NCI-H446 treated with DMSO at 0.1 percent for 48 hours (cell line): ENCODE results near the gene OR1F1.
"Not testable (repeated sequence)": the region's sequence is repeated elsewhere in the genome, so short reads cannot be mapped to it uniquely, and the experiment has no call there.

Experiments
- DNase-seq: peaks from one replicate; lab custom pipeline; 2025; lab: John Stamatoyannopoulos, UW

OR1F1 gene

DNA sequence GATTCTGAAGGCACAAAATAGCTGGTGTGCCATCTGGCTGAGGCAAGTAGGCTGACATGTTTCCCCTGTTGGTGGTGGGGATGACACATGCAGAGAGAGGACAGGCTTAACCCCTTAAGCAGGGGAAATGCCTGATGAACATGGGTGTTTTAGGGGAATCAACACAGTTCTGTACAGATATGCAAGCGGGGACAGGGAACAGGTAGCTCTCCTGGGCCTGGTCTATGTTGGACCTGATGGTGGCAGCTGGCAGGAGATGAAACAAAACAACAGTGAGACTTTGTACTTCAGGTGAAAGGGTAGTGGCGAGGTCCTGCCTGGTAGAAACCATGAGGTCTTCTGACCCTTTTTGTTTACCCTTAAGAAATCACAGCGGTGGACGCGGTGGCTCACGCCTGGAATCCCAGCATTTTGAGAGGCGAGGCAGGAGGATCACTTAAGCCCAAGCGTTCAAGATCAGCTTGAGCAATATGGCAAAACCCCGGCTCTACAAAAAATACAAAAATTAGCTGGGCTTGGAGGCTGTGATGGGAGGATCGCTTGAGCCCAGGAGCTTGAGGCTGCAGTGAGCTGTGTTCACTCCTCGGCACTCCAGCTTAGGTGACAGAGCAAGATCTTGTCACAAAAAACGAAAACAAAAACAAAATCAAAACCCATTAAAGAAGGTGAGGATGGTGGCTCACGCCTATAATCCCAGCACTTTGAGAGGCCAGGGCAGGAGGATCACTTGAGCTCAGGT, 10.5 kb downstream of the OR1F1 start:
- DNase-seq, result no peak

DNA sequence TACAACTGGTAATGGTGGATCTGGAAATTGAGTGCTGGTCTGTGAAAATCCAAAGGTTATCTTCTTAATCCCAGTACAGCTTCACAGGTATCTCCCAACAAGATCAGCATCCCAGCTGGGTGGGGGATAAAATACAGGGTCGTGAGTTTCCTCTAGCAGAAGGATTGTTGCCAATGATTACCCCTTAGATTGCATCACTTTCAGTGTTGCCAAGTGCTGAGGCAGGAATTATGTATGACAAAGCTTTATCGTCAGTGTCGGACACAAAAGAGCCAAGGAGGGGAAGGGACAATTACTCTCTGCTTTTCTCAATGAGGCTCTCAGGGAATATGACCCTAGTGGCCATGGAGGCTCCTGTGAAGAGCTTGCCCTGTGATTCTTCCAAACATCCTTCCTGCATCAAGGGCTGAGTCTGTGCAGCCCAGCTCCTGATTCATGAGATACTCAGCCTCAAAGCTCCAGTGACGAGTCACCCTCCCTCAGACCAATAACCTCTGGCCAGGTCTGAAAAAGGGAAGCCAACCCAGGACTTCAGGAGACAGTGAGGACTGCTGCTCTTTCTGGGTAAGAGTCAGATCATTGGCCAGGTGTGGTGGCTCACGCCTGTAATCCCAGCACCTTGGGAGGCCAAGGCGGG, 15.0 kb downstream of the OR1F1 start:
- DNase-seq, result no peak

DNA sequence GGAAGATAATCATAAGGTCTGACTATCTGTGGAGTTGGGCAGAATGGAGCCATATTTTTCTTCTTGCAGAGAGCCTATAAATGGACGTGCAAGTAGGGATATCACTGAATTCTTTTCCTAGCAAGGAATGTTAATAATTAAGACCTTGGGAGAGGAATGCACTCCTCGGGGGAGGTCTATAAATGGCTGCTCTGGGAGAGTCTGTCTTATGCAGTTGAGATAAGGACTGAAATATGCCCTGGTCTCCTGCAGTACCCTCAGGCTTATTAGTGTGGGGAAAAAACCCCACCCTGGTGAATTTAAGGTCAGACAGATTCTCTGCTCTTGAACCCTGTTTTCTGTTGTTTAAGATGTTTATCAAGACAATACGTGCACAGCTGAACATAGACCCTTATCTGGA, 17.9 kb downstream of the OR1F1 start:
- not testable (repeated sequence) for DNase-seq

DNA sequence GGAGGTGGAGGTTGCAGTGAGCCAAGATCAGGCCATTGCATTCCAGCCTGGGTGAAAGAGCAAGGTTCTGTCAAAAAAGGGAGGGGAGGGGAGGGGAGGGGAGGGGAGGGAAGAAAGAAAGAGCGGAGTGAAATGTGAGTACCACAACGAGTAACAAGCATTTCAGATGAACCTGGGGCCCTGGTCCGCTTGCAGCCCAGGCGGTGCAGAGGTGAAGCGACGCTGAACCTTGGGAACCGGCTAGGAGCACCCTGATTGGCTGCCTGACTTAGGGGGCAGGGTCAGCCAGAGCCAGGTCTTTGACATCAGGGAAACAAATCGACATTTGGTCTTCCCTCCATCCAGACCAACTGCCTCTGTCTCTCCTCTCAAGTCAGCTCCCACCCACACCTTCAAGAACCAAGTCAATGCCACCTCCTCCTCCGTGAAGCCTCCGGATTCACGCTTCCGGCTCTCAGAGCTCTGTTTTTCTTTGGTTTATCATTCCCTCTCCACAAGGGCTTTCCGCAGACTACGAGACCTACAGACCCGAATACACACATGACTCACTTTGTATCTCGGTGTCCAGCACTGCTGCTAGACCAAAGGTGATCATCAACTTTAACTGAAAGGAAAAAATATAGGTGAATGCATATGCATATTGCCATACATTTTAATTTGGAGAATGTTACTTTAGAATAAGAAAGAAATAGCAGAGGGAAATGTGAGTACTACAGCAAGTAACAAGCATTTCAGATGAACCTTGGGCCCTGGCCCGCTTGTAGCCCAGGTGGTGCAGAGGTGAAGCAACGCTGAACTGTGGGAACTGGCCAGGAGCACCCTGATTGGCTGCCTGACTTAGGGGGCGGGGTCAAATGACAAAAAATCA, 19.3 kb downstream of the OR1F1 start:
- DNase-seq, result no peak

DNA sequence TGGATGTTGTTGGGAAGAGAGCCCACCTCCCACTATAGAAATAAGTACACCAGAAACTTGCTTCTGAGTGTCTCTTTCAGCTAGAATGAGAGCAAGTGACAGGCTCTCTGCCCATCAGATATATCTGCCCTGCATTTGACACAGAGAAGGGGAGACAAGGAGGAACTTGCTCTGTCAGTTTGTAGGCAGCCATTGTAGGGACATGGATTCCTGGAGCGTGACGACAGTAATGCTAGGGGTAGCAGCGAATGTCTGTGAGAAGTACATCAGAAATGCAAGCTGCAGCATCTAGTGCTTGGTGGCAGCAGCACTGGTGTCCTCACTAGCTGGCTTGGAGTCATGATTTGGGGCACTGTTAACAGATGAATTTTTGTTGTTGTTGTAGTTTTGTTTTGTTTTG, 24.0 kb downstream of the OR1F1 start:
- no peak for DNase-seq

DNA sequence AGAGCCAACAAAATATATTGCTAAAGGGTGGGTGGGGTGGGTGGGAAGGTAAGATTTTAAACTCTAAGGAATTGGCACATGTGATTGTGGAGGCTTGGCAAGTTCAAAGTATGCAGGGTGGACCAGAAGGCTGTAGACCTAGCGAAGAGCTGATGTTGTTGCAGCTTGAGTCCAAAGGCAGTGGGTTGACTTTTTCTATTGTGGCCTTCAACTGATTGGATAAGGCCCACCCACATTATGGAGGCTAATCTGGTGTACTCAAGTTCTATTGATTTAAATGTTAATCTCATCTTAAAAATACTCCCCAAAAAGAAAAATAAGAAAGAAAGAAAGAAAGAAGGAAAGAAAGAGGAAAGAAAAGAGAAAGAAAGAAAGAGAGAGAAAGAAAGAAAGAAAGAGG, 24.6 kb downstream of the OR1F1 start:
- no peak for DNase-seq

DNA sequence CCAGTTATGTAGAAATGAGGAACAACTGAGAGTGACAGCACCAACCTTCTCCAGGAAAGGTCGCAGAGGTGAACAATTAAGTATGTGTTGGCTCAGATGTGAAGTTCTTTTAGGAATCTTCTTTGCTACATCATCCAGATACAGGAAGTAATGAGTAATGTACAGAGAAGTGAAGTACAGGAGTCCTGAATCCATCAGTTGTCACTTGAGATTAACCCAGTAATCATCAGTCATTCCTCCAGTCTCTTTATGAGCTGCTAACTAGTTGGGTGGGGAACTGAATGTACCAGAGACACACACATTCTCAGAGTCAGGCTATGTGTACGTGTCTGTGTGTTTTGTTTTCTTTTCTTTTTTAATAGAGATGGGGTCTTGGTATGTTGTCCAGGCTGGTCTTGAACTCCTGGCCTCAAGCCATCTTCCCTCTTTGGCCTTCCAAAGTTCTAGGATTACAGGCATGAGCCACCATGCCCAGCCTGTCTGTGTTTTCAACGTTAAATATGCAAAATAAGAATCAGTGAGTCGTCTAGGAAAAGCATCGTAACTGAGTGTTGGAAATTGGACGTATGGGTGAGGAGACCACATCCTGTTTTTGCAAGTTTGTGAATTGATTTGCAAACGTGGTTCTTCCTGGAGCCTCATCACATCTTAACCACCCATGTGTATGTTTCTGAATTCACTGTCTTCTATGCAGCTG, 27.0 kb downstream of the OR1F1 start:
- no peak for DNase-seq

DNA sequence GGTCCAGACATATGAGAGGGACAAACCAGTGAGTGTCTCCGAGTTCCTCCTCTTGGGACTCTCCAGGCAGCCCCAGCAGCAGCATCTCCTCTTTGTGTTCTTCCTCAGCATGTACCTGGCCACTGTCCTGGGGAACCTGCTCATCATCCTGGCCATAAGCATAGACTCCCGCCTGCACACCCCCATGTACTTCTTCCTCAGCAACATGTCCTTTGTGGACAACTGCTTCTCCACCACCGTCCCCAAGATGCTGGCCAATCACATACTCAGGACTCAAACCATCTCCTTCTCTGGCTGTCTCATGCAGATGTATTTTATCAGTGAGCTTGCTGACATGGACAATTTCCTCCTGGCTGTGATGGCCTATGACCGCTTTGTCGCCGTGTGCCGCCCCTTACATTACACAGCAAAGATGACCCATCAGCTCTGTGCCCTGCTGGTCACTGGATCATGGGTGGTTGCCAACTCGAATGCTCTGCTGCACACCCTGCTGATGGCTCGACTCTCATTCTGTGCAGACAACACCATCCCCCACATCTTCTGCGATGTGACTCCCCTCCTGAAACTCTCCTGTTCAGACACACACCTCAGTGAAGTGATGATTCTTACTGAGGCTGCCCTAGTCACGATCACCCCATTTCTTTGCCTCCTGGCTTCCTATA, 27.7 kb downstream of the OR1F1 start:
- DNase-seq, result no peak

DNA sequence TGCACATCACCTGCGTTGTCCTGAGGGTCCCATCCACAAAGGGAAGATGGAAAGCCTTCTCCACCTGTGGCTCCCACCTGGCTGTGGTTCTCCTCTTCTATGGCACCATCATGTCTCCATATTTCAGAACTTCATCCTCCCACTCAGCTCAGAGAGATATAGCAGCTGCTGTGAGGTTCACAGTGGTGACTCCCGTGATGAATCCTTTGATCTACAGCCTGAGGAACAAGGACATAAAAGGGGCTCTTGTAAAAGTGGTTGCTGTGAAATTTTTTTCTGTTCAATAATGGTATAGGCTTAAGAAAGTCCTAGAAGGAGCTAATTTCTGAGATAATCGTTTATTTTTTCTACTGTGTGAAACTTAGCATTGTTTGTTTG, 28.2 kb downstream of the OR1F1 start:
- DNase-seq, result no peak

DNA sequence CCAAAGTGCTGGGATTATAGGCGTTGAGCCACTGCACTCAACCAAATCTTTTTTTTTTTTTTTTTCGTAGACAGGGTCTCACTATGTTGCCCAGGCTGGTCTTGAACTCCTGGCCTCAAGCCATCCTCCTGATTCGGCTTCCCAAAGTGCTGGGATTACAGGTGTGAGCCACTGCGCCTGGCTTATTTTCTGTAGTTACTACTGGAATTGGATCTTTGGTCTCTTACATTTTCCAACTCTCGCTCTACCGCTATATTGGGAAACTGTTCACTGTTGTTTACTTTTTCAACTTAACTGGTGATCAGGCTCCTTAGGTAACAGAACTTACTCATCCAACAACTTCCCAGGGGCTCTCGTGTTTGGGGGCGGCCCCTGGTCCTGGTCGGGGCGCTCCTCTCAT, 32.8 kb downstream of the OR1F1 start:
- no peak for DNase-seq

DNA sequence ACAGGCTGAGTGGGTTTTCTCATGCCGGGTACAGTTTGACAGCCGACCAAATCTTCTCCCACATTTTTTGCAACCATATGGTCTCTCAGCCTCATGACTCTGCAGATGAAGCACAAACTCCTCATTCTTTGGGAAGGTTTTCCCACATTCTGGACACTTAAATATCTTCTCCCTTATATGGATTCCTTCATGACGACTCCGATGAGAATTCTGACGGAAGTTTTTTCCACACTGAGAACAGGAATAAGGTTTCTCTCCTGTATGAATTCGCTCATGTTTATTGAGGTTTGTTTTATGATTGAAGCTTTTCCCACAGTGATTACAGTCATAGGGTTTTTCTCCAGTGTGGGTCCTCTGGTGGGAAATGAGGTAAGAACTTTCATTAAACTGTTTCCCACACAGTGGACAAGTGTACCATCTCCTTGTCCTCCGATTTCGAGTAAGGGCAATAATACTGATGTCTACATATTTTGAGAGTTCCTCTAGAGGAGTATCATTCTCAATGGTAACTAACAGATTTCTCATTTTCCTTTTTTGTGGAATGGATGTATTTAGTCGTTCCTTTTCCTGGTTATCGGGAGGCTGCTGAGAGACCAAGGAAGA, 36.0 kb downstream of the OR1F1 start:
- DNase-seq, result no peak

DNA sequence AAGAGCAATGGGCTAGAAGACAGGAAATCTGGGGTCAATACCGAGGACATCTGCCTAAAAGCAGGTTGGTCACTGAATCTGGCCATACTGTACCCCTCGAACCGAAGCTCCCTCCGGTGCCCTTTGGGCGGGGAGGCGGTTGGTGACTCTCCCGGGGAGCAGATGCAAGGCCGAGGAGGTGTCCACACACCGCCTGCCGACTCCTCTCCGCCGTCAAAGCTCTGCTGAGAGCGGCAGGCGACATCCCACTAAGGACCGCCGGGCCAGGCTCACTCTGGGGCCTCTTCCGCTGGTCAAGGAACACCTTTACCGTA, 46.5 kb downstream of the OR1F1 start:
- DNase-seq, result no peak

DNA sequence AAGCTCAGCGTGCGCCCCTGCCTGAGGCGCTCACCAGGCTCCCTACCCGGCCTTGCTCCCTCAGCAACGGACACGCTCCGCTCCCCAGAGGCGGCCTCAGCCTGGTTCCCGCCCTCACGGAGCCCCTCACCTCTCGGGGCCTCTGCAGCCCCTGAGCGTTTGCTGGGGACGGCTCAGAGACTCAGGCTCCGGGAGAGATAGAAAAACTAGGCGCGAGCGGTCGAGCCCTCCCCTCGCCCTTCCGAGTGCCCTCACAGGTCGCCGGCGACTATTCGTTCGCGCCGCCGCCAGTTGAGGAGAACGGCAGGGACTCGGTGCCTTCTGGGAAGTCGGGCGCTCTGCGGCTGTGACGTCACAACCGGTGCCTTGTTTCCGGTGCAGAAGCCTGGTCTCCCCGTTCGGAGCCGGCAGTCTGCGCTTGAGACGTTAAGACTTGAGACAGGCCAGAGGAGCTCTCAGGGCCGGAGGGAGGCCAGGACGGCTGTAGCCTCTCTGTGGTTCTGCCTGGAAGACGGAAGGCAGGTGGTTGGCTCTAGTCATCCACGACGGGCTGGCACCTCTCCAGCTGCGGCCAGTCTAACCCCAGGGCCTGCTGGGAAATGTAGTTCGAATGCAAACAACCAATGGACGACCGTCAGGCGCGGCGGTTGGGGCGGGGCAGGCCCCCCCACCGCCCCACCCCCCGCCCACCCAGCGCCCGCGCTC, 47.0 kb downstream of the OR1F1 start, which contains the start of gene ZNF200:
Gene ZNF200, minus strand, starts transcription at position 302 of the 705 bp plus-strand sequence. CDS start 1,403 bp downstream, outside the sequence.
- peak; percentile 83 for DNase-seq

DNA sequence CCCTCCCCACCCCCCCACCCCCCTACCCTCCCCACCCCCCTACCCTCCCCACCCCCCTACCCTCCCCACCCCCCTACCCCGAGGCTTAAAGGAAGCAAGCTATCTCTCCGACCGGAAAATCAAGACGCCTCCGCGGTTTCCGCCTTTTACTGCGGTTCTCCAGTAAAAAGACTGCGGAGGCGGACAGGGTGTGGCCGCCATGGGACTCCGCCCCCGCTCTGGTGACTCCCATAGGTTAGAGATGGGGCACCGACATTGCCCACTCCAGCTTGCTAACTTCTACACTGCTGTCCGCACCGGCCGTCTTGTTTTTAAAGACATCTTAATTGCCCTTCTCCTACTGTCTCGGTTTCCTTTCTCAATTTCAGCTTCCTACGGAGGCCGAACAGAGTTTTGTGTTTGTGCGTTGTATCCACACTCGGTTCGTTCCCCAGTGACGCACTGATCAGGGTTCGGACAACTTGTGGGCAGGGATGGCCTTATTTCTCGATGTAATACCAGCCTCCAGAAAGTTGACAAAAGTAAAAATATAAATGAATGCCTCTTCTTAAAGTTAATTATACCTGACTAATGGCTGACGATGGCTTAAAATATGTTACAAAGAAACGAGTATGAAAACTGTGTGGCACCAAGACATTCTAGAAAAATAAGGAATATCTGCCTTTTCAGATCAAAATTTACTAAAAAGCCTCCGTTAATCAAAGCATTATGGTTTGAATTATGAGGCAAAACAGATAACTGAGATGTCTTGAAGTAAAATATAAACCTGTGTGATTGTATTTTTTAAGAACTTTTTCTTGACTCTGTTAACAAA, 48.1 kb downstream of the OR1F1 start:
- DNase-seq, result no peak

DNA sequence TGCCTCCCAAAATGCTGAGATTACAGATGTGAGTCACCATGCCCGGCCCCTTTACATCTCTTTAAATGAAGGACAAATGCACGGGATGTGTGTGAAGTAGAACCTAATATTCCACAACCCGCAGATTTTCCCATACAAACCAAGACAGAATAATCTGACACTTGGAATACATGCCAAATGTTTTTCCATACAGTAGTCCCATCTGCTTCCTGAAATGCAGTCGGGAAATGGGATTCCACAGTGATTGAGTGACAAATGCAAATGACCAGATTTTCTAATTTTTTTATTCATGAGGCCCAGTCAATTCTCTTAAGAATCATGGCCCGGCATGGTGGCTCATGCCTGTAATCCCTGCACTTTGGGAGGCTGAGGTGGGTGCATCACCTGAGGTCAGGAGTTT, 53.8 kb downstream of the OR1F1 start:
- DNase-seq, result no peak

DNA sequence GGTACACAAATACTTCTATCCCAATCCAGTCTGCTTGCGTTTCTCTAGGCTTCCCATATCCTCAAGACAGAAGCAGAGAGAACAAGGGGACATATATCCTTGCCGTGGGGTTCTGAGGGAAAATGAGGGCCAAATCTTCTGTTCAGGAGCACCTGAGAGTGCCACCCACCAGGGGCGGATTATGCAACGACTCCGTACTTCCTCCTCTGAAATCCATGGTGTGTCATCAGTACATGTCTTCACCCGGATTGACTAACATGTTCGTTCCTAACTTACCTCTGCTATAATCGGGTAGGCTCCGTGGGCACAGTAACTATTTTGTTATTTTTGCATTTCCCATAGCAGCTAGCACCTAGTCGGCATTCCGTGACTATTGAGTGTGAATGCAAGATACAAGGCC, 54.7 kb downstream of the OR1F1 start:
- DNase-seq, result no peak

DNA sequence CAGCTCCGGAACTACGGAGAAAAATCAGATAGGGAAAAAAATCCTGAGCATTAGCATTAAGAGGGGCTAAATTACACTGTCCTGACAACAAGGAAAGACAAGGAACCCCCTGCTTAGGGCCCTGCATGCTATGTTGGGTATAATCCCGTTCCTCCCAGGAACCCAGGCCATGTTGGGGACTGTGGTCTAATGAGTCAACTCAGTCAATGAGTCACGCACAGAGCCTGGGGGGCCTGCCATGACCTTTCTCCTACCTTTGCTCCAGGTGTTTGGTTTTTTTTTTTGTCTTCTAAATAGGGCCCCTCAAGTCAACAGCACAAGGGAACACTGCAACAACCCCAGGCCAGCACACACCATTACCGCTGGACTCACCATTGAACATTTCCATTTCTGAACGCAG, 55.9 kb downstream of the OR1F1 start:
- DNase-seq, result no peak

DNA sequence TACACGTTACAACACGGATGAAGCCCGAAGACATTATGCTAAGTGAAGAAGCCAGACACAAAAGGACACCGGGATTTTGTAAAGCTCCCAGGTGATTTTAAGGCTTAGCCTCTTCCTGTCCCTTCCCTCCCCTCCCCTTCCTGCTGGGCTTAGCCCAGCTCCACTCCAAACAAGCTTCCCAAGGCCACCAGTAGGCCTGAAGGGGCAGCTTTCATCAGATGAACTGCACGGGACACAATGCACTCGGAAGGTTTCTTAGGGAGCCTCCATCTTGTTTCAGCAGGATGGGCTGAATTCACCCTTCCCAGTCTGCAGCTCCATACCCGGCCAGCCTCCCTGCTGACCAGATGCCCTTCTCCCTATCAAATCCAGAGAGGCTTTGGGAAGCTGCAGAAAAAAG, 58.0 kb downstream of the OR1F1 start:
- no peak for DNase-seq

DNA sequence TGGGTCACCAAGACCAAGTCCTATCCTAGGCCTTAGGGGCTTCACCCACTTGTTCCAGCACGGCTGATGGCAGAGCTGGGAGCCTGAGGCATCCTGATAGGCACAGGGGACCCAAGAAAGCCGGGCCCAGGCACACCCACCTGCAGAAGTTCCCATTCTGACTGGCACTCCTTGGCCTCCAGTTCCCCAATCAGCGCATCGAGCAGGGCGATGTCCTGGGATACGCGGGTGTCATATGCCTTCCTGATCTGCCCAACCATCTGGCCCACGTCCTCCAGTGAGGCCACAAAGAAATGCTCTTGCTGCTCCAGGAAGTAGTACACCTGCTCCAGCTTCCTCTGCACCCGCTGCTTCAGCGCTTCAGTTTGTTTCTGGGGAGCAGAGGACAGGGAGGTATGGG, 58.9 kb downstream of the OR1F1 start:
- no peak for DNase-seq

DNA sequence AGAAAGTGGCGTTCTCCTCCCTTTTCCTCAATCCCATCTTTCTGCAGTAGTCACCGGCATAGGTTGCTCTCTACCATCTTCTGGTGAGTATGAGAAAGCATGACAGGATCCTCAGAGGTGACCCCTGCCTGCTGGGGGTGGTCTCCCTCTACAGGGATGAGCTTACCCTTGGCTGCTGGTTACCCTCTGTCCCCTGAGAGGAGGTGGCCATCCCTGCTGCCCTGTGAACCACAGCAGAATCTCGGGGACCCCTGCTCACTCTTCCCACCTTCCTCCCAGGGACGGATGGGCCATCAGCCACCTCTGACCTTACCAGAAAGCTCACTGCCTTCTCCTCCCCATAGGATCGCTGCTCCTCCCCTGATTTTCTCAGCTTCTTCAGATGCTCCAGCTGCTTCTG, 60.6 kb downstream of the OR1F1 start:
- no peak for DNase-seq
